Left lobe of liver (tissue), 2 donors: ENCODE results near the gene CDH13. TPM values are rescaled to one million over a fixed set of nuclear protein-coding genes. Genes with fewer than 3 reads are reported as not detected.

Experiments
- ATAC-seq: fragments of 200-7000 bp; cut with Tn5 transposase; one replicate; pipeline ENCODE4 v1.9.1; 2020; ENCODE audit warnings: mild to moderate bottlenecking, moderate library complexity
- DNase-seq: peaks from one replicate; pipeline ENCODE4 v3.0.0-alpha.2; 2020; ENCODE audit warnings: low spot score
- total RNA-seq: library from RNA; stranded (reverse); gene quantifications from one replicate; pipeline ENCODE4 v1.2.1, GENCODE V29; 2021
- donor health status: DM: no; HTN: no; CAD: no; lungs with moderate emphysema.
- donor health status: DM: no; HTN: yes; CAD: no.

Gene CDH13
- total RNA-seq, 1 donor from 2014 or later, result 0.18 TPM

DNA sequence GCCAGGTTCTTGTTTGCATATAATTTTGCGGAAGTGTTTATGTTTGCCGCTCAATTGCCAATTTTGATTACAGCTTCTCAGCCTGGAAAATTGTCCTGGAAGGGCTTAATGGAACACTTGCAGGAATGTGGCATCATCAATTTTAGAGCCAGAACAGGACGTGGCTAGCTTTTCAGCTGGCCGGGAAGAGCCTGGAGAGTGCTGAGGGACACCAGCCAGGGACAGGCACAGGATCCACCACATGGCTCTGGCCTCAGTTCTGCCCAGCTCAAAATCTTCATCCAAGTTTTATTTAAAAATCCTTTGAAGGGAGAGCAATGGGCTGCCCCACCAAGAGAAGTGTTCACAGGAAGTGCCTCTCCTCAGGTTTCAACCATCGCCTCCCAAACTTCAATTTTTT is 893.8 kb downstream of the CDH13 start:
- no peak for ATAC-seq

DNA sequence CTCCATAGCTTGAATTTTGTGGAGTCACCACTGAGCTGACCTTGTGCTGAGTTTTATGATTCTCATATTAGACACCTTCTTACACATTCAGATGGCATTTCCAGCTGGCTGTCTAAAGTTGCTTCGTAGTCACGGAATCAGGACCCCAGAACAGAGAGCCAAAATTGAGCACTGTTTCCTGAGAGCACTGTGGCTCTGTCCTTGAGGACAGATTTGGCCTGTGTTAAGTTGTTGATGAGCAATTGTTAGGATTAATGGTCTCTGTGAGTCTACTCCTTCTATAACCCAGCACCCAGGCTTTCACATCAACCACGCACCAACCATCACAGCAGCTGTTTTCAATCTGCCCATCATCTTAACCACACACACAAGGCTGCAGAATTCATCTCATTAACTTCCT is 903.5 kb downstream of the CDH13 start:
- no peak for ATAC-seq
- DNase-seq, result no peak

More for the DNA sequence above, 893.8 kb downstream of the CDH13 start:
- no peak for DNase-seq

DNA sequence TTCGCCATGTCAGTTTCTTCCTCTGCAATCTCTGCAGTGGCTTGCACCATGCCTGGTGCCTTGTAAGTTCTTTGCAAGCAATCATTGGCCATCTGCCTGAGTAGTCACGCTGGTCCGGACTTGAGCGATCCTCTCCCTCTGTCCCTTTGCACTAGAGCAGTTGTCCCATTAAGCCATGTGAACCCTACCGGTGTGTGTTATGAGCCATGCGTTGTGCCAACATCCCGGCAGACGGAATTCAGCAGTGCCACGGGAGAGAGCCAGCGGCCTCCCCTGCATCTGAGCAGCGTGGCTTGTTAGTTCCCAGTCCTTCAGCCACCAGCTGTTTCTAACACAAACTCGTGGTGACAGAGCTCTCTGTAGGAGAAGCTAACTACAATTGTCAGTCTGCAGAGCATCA is 905.9 kb downstream of the CDH13 start:
- ATAC-seq, result no peak
- no peak for DNase-seq

DNA sequence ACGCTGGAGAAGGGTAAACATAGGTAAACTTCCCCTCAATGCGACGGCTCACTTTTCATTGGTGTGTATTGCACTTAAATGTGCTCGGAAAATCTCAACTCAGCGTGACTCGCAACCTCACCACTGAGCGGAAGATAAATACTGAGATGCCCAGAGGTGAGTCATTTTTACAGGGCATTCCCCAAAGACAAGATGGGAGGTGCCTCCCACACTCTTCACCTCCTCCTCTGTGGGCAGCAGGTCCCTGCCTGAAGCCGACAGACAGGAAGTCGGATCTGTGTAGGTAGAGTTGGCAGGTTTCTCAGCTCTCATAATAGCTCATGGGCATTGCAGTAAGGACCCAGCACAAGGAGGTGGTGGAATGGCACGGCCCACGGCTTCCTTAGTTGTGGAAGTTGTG is 906.4 kb downstream of the CDH13 start:
- ATAC-seq, result no peak
- DNase-seq, result no peak

DNA sequence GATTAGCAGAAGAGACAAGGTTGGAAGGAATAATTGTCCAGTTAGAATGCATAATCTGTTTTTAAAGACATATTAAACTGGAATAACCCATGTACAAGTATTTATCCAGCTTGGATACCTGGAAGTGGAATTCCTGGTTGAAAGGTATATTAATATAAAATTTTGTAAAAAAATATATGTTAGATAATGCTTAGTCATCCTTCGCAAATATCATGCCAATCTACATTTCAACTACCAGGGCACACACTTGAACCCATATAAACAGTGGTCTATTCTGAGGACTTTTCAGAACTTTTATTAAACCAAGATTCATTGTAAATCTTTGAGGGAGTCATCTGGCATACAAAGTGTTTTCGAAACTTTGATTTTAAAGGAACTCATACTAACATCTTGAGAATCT is 911.9 kb downstream of the CDH13 start:
- no peak for ATAC-seq
- DNase-seq, result no peak

DNA sequence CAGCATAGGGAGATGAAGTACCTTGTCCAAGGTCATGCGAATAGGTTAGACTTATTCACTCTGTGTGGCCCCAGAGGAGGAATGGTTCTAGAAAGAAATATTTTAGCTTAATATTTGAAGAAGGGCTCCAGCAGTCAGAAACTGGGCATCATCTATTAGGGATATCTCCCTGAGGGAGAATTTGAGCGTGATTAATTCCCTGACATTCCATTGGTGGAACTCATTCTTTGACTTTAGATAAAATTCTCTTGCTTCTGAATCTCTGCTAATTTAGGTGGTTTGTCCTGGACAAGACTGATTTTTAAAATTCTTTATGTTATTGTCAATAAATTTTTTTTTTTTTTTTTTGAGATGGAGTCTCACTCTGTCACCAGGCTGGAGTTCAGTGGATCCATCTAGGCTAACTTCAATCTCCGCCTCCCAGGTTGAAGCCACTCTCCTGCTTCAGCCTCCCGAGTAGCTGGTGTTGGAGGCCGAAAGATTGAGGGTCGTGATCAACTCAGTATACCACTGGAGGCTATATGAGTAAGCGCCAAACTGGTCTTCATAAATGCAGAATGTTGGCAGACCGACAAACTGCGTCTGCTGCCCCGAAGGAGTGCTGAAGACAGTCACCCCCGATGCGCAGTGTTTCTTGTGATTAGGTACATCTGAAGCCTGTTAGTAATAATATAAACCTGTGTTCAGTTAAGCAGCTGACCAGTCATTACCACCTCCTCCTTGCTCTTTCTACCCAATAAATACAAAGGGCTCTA is 913.1 kb downstream of the CDH13 start:
- no peak for ATAC-seq

DNA sequence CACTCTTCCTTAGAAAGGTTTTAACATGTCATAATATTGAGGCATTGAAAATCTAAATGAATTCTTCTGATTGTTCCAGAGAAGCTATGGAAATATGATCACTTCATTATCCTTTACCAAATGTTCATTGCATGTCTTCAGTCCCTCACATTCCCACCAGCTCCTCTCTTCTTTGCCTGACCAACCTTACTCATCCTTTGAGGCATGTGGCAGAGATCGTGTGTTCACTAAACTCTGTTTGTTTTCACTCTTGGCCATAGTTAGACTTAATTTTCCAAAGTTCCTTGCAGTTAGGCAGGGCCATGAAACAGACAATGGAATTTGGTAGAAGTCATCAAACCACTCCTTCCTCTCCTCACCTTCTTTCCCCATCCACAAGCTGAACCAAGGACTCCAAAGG is 914.5 kb downstream of the CDH13 start:
- no peak for DNase-seq
- no peak for ATAC-seq

More for the DNA sequence above, 913.1 kb downstream of the CDH13 start:
- no peak for DNase-seq

DNA sequence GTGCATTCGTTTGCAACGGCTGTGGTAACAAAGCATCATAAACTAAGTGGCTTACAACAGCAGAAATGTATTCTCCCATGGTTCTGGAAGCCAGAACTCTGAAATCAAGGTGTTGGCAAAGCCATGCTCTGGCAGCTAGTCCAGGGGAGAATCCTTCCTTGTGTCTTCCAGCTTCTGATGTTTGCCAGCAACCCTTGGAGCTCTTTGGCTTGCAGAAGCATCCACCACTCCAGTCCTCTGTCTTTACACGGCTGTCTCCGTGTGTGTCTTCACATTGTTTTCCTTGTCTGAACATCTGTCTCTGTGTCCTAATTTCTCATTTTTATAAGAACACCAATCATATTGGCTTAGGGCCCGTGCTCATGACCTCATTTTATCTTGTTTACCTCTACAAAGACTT is 915.7 kb downstream of the CDH13 start:
- DNase-seq, result no peak
- no peak for ATAC-seq

DNA sequence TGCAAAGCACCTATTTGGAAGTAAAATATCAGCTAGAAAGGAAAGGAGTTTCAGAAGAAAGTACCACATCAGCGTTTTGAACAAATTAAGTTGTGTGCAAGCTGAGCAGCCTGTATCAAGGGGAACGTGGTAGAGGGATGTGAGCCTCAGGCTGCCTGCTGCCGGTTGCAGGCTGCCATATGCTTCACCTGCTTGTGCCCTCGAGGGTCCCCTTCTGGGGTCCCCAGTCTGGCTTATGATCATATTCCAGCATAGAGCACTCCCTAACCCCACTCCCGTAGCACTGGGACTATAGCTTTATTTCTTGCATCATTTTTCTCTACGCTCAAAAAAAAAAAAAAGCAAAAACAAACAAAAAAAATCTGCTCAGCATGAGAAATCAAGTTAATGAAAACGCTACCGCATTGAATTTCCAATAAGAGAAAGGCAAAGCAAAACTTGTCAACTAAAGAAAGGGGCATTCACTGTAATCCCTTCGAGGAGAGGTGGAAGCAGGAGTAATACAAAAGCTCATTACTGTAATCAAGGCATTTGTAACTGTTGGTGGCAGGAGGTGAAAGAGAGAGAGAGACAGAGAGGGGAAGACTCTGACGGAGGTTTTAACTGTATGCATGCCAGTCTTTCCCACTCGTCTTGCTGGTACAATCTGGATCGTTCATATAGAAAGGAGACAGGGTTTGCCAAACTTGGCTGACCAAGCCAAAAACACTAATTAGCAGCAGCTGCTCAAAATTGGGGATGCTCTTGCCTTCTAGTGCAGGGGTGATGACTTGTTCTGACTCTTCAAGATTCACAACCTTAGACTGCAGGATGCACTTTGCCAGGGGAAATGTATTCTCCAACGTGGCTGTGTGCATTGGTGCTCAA is 922.8 kb downstream of the CDH13 start:
- ATAC-seq, result no peak
- DNase-seq, result no peak

DNA sequence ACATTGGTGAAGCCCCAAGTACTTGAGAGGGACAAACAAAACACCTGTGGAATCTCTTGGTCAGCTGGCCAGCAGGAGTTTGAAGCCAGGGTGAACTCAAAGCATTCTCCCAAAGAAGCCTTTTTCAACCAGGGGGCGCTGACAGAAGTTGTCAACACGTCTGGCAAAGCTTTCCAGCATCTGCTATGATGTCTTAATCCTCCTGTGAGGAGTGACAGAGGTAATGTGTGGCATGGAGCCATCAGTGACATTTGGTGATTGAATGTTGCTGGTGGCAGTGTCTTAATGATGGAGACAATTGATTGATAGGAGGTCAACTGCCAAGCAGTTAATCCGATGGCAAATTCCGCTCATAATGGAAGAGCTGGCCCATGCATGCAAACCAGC is 923.4 kb downstream of the CDH13 start:
- no peak for ATAC-seq

DNA sequence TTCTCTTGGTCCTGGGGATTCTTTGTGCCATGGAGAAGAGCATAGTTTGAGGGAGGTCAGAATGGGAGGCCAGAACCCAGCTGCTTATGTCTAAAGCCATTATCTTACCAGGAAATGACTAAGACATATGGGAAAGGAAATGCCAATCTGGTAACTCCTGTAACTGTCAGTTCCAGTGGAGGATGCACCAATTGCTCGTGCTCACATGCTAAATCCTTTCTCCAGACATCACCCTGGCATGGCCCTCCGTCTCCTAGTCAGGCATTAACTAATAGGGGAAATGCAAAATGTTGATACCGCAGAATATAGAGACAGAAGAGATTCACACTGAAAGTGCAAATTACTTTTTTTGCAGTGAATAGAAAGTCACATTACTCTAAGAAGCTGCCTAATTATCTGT is 925.5 kb downstream of the CDH13 start:
- DNase-seq (no peak), ATAC-seq (no peak)

More for the DNA sequence above, 923.4 kb downstream of the CDH13 start:
- no peak for DNase-seq

DNA sequence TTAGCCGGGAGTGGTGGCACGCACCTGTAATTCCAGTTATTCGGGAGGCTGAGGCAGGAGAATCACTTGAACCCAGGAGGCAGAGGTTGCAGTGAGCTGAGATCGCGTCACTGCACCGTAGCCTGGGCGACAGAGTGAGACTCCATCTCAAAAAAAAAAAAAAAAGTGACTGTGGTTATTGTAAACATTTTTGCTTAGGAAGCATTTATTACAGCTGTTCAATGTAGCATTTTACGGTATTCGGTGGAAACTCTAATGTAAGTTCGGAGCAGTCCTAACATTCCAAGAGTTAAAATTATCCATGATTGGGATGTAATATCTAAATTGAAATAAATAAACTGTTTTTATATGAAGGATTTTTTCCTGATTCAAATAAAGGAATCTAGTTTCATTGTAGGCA is 926.2 kb downstream of the CDH13 start:
- DNase-seq (no peak), ATAC-seq (no peak)

DNA sequence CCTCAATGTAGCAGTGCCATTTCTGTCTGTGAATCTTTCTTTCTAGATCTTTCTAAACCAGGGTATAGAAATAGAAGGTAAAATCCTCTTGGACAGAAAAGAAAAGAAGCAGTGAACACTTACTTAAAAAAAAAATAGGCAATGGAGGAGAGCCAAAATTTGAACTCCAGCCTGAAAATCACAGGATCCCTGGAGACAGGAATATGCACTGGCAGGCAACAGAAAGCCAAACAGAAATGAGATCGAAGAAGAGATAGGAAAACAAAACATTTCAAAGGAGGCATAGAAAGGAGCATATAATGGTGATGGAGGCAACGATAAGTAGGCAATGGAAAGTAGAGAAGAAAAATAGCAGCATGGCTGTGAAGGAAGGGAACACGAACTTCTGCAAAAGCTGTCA is 927.3 kb downstream of the CDH13 start:
- no peak for ATAC-seq
- no peak for DNase-seq

DNA sequence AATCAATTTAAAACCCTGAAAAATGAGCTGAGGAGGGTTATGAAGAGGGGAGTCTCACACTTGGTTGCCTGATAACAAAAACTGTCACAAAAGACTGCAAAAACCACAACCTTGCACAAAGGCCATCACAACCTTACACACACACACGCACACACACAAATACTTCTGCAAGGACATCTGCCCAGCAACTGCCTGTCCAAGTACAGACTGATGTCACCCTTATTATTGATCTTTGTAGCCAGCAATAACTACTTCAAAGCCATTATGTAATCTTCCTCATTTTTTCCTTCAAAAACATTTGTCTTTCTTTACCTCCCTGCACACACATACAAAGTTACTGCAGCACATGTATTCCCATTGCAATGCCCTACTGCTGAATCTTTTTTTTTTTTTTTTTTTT is 927.8 kb downstream of the CDH13 start:
- ATAC-seq, result no peak
- no peak for DNase-seq

DNA sequence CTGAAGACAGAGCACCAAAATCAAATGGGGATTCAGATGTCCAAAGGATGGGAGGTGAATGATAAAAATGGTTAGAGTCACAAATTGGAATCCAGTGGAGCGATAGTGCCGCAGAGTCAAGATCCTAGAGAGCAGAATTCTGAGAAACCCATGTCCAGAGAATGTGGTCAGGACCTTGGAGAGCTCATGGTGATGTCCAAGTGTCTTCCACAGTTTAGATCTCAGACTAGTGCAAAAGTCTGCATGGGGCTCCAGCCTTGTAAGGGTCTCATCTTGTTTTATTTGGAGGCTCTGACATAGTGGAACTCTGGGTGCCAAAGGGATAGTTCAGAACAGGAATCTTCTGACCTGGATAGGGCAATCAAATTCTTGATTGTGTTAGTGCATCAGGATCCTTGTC is 935.1 kb downstream of the CDH13 start:
- DNase-seq, result no peak
- no peak for ATAC-seq

DNA sequence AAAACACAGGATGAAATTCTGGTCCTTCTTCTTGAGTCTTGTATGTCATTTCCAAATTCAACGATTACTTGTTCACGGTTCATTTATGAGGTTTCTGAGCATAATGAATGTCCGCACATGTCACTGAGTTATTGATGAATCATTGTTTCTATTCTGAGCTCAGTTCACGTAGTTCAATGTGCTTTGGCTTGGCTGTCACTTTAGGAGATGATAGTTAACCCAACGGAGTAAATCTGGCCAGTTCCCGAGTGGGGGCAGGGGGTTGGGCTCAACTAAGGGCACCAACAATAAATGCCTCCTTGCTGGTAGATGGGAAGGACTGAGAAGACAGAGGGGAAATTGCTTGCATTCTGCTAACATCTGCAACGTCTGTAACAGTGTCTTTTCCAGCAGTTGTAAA is 941.6 kb downstream of the CDH13 start:
- no peak for DNase-seq
- no peak for ATAC-seq

DNA sequence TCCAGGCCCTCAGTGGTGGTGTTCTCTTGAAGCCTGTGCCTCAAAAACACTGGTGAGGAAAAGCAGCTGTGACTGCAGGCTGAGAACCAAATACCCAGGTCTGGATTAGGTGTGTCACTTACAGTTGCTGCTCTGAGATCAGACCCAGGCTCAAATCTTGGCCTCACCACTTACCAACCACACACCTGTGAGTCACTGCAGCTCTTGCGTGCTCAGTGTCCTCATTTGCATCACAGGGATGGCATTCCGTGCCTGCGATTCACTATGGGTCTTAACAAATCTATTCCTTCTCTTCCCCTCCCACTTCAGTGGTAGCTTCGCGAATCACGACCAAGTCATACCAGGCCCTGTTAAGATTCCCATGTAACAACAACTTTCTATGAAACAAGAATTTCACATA is 947.6 kb downstream of the CDH13 start:
- DNase-seq (no peak), ATAC-seq (no peak)

DNA sequence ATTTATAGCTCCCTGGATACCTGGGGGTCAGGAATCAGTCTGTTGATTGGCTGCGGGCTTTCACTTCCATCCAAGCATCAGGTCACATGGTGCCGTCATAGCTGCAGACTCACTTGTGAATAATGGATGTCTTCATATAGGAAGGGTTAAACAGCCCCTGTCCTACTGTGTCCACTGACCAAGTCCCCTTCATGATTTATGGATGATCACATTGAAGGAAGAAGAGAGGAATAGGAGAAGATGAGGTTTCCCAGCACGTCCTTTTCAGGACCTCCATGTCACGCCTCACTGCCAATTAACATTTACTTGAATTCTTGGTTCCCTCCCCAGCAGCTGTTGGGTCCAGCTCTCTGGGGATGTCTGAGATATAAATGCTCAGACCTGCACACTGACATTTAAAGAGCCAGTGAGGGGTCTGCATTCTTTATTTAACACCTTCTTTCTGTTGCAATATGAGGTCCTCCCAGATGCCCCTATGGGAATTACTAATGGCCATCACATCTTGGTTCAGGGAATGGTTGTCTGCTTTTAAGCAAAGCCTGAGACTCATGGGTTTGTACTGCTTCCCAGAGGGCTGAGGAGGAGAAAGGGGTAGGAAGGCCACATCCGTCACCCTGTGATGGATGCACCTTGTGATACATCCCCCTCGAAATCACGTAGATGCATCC is 950.4 kb downstream of the CDH13 start:
- ATAC-seq (no peak), DNase-seq (no peak)

DNA sequence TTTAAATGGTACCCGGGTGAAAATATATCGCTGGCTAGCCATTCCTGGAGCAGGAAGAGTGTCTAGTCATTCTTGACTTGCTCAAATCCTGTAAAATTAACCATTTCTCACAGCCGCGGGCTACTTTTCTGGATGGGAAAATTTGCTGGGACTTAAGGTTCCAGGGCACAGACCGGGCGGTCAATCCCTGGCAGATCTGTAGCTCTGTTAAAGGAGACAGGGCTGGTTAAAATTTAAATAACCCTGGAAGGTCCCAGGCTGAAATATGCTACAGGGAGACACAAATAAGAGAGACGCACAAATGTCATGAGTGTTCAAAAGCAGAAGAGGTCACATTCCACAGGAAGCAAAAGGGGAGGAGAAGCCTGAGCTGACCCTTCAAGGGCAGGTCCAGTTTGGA is 951.4 kb downstream of the CDH13 start:
- ATAC-seq, result no peak
- no peak for DNase-seq

DNA sequence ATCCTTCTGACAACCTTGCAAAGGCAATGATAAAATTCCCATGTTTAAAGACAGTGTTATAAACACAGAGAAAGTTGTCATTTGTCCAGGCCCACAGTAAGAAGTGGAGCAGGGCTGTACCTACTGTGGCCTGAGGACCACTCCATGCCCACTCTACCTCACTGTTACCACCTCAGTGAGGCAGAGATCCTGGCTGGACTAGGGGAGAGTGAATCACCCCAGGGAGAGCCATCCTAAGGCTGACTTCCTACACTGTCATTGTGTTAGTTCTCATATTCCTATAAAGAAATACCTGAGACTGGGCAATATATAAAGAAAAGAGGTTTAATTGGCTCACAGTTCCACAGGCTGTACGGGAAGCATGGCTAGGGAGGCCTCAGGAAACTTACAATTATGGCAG is 952.3 kb downstream of the CDH13 start:
- ATAC-seq (no peak), DNase-seq (no peak)

DNA sequence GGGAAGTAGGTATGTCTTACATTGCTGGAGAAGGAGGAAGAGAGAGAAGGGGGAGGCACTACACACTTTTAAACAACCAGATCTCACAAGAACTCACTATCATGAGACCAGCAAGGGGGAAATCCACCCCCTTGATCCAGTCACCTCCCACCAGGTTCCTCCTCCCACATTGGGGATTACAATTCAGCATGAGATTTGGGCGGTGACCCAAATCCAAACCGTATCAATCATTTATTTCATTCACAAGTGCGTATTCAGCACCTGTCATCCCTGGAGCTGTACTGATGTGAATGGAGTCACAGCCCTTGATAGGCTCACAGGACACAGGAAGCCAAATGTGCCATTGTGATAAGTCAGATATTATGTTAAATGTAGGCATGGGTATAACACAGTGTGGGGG is 952.7 kb downstream of the CDH13 start:
- no peak for DNase-seq

DNA sequence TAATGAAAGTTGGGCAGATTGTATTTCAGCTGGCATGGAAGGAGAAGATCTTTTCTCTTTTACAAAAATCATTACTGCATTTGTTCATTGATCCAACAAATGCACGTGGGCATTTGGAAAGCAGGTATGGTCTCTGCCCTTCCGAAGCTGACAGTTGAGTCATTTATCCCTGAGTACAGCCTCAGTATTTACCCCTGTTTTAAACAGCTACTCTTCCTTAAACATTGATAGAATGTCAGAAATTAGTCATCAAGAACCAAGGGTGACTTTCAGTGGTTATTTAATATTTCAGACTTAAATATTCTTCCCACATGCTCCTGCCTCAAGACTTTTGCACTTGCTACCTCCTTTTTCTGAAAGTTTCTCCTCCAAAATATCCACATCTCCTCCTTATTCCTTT is 954.3 kb downstream of the CDH13 start:
- ATAC-seq, result no peak
- no peak for DNase-seq

More for the DNA sequence above, 952.7 kb downstream of the CDH13 start:
- no peak for ATAC-seq
